Measurements from ENCODE around the gene TSPAN17. TPM values are rescaled to one million over a fixed set of nuclear protein-coding genes. Genes with fewer than 3 reads are reported as not detected.

TSPAN17 gene
- total RNA-seq, 4 donors from 2014 or later = 12.1 to 24.1 (median 15.6) TPM

- WGBS, 2 donors = 79 to 92% methylated on average over 6 of the region's 6 CpGs
- intact Hi-C loops (cut with DNase I; ENCODE audit: low total_unique reads) = no loop called here
- TF ChIP-seq POLR2A (IDR thresholded peaks at IDR 0.05) (no peak), CTCF (IDR thresholded peaks at IDR 0.05) (no peak)
- H3K4me3 ChIP-seq (ENCODE audit: low read depth, poor library complexity, severe bottlenecking) = no peak overlapping the region
- no peak for DNase-seq (ENCODE audit: low spot score in 2 of 2)
Observed at GRCh38 chr5:176612008-176612407, 35.3 kb upstream of the TSPAN17 start.

GRCh38 chr5:176612855-176613254, 34.4 kb upstream of the TSPAN17 start:
- no peak for DNase-seq (ENCODE audit: low spot score in 2 of 2)
- 70% methylated on average over 2 of the region's 2 CpGs for WGBS, 2 donors
- no peak overlapping the region for H3K4me3 ChIP-seq (ENCODE audit: low read depth, poor library complexity, severe bottlenecking)
- intact Hi-C loops (cut with DNase I; ENCODE audit: low total_unique reads) = no loop called here
- no peak for TF ChIP-seq POLR2A (IDR thresholded peaks at IDR 0.05)
- TF ChIP-seq CTCF (IDR thresholded peaks at IDR 0.05) = no peak

- no peak overlapping the region for H3K4me3 ChIP-seq (ENCODE audit: low read depth, poor library complexity, severe bottlenecking)
- DNase-seq (ENCODE audit: low spot score in 2 of 2) = no peak
- intact Hi-C loops (cut with DNase I; ENCODE audit: low total_unique reads) = no loop called here
- WGBS, 2 donors = 42 to 43% methylated on average over 7 to 8 of the region's 8 CpGs
- TF ChIP-seq CTCF (IDR thresholded peaks at IDR 0.05) (no peak), POLR2A (IDR thresholded peaks at IDR 0.05) (no peak)
Observed at GRCh38 chr5:176614805-176615478, 32.3 kb upstream of the TSPAN17 start.

GRCh38 chr5:176616511-176616910, 30.8 kb upstream of the TSPAN17 start:
- no peak for DNase-seq (ENCODE audit: low spot score in 2 of 2)
- intact Hi-C loops (cut with DNase I; ENCODE audit: low total_unique reads) = no loop called here
- H3K4me3 ChIP-seq (ENCODE audit: low read depth, poor library complexity, severe bottlenecking) = no peak overlapping the region
- TF ChIP-seq CTCF (IDR thresholded peaks at IDR 0.05) (no peak), POLR2A (IDR thresholded peaks at IDR 0.05) (no peak)
- 69 to 80% methylated on average over 7 of the region's 7 CpGs for WGBS, 2 donors

GRCh38 chr5:176618783-176619182, 28.5 kb upstream of the TSPAN17 start:
- no peak for DNase-seq (ENCODE audit: low spot score in 2 of 2)
- intact Hi-C loops (cut with DNase I; ENCODE audit: low total_unique reads) = no loop called here
- no peak overlapping the region for H3K4me3 ChIP-seq (ENCODE audit: low read depth, poor library complexity, severe bottlenecking)
- no peak for TF ChIP-seq CTCF (IDR thresholded peaks at IDR 0.05)
- no peak for TF ChIP-seq POLR2A (IDR thresholded peaks at IDR 0.05)
- WGBS, 2 donors = 26 to 36% methylated on average over 16 to 19 of the region's 19 CpGs

- WGBS, 2 donors = 4 to 6% methylated on average over 29 to 31 of the region's 31 CpGs
- no peak for TF ChIP-seq CTCF (IDR thresholded peaks at IDR 0.05)
- no peak for TF ChIP-seq POLR2A (IDR thresholded peaks at IDR 0.05)
- H3K4me3 ChIP-seq (ENCODE audit: low read depth, poor library complexity, severe bottlenecking) = no peak overlapping the region
- intact Hi-C loops (cut with DNase I; ENCODE audit: low total_unique reads) = no loop called here
- no peak for DNase-seq (ENCODE audit: low spot score in 2 of 2)
Observed at GRCh38 chr5:176619203-176619568, 28.1 kb upstream of the TSPAN17 start.

Measured in lower leg skin (tissue), 4 donors.